SH-SY5Y (cell line): Measurements from ENCODE around the gene PRRG2.

Experiments
- GATA2 ChIP-seq: IDR thresholded peaks from 2 replicates; pipeline ENCODE4 v1.6.1; 2011; ENCODE audit warnings: mild to moderate bottlenecking, low read depth, low read length
- GATA3 ChIP-seq: IDR thresholded peaks from 2 replicates; pipeline ENCODE4 v1.6.1; 2011; ENCODE audit warnings: low read depth, mild to moderate bottlenecking, low read length, moderate library complexity

GRCh38 chr19:49579193-49579592, 1.9 kb upstream of the PRRG2 start:
- TF ChIP-seq GATA2 (no peak), GATA3 (no peak)
